Kidney (tissue), 22 donors: ENCODE results near the gene PTGS2. TPM values are rescaled to one million over a fixed set of nuclear protein-coding genes. Genes with fewer than 3 reads are reported as not detected.

Experiments used
- DNase-seq, 5 donors: peaks; one replicate each; pipeline ENCODE4 v3.0.0-alpha.2; 2013 to 2020
- FAIRE-seq: peaks from 2 replicates; lab custom pipeline; 2012; peaks lifted over from hg19 to GRCh38; lab: Jason Lieb, UNC
- H3K27ac ChIP-seq, 2 donors: one replicate each; pipeline ENCODE4 v1.7.0; 2013; ENCODE audit warnings: low read depth in 2 of 2, low read length in 2 of 2, inconsistent platforms in 1 of 2
- H3K27me3 ChIP-seq: one replicate; pipeline ENCODE4 v1.7.1; 2013; ENCODE audit warnings: low read length, inconsistent platforms; ENCODE audit not compliant: control insufficient read depth, insufficient read depth
- H3K36me3 ChIP-seq, 3 donors: one replicate each; pipeline versions ENCODE4 v1.7.0 to v1.7.1; 2013; ENCODE audit warnings: low read length in 3 of 3, control low read depth in 1 of 3, inconsistent platforms in 1 of 3; ENCODE audit not compliant: insufficient read depth in 3 of 3, control insufficient read depth in 2 of 3
- H3K4me1 ChIP-seq, 3 donors: one replicate each; pipeline versions ENCODE4 v1.7.0 to v1.7.1; 2013; ENCODE audit warnings: low read length in 3 of 3, inconsistent platforms in 1 of 3, low read depth in 1 of 3; ENCODE audit not compliant: control insufficient read depth in 2 of 3, insufficient read depth in 2 of 3
- H3K4me3 ChIP-seq, 3 donors: one replicate each; pipeline versions ENCODE4 v1.7.0 to v1.8.1; 2013; ENCODE audit warnings: low read length in 3 of 3, control low read depth in 1 of 3, inconsistent platforms in 1 of 3
- H3K9ac ChIP-seq, 3 donors: one replicate each; pipeline versions ENCODE4 v1.7.0 to v1.7.1; 2013; ENCODE audit warnings: low read length in 3 of 3, control low read depth in 1 of 3, inconsistent platforms in 1 of 3
- H3K9me3 ChIP-seq, 3 donors: one replicate each; pipeline versions ENCODE4 v1.7.0 to v1.7.1; 2013; ENCODE audit warnings: low read length in 3 of 3, control low read depth in 1 of 3, inconsistent platforms in 1 of 3; ENCODE audit not compliant: control insufficient read depth in 2 of 3, insufficient read depth in 1 of 3
- CTCF ChIP-seq: IDR thresholded peaks from 3 replicates; pipeline ENCODE4 v1.5.1; 2012; ENCODE audit warnings: mild to moderate bottlenecking, moderate library complexity, borderline replicate concordance; ENCODE audit not compliant: insufficient read depth; ENCODE audit errors: extremely low read depth
- intact Hi-C: fragments of 100-400 bp; cut with DNase I; formaldehyde crosslinking; loops from one replicate; pipeline ENCODE4 v1.11.1; 2022
- long read RNA-seq, 10 donors: library from polyadenylated mRNA in 1 of 10; unstranded in 1 of 10; transcript quantifications; one replicate each; pipeline ENCODE4 v2.0.0 and lab custom pipeline, GENCODE V29; 2021 to 2026
- polyA plus RNA-seq: library from polyadenylated mRNA; stranded (reverse); fragments of 350-450 nt; fragmentation: Illumina TruSeq; extraction: RNeasy Lipid Tissue Mini Kit (QIAGEN cat#74804); gene quantifications from one replicate; pipeline ENCODE4 v1.2.3, GENCODE V29; 2014; ENCODE audit warnings: low read depth, low replicate concordance; ENCODE audit not compliant: insufficient read depth
- total RNA-seq: library from RNA; stranded (reverse); fragmentation: NEBNext Ultra II Directional; extraction: Animal tissue kit (Norgen Biotek cat#: 25700); gene quantifications from one replicate; pipeline ENCODE4 v1.2.1, GENCODE V29; 2021
- donor health status: control.
- donor health status: control.
- donor health status: control.
- donor health status: control.
- donor health status: control.
- donor health status: DM: yes; HTN: yes; CAD: no.
- donor health status: Normal renal cell carcinoma (clear cell type).

PTGS2 gene
- total RNA-seq (2.7 TPM), polyA plus RNA-seq (1.5 TPM)
- long read RNA-seq, donor 1, full-length matches to known transcripts, result 1 of 1 reads
- long read RNA-seq, donor 1, partial matches to known transcripts, result 0 of 1 reads
- long read RNA-seq, donor 1, other reads (novel, unspliced or antisense), result 0 of 1 reads
- long read RNA-seq, donor 2, result 0 reads
- long read RNA-seq, donor 3, result 0 reads
- long read RNA-seq, donor 4, result 0 reads
- long read RNA-seq, donor 5, result 0 reads
- long read RNA-seq, donor 6, result 0 reads
- long read RNA-seq, donor 7, full-length matches to known transcripts, result 2 of 2 reads
- long read RNA-seq, donor 7, partial matches to known transcripts, result 0 of 2 reads
- long read RNA-seq, donor 7, other reads (novel, unspliced or antisense), result 0 of 2 reads
- long read RNA-seq, donor 8, result 0 reads
- long read RNA-seq, donor 9, result 0 reads
- long read RNA-seq, donor 10, result 0 reads

GRCh38 chr1:186680245-186681061 lies at the start of gene PTGS2:
Gene PTGS2 (minus strand): TSS chr1:186680423. CDS start chr1:186680290, 133 bp downstream.
- peak within 1 kb of the TSS; percentile 50 to 65 (median 61) for H3K4me3 ChIP-seq
- TF ChIP-seq CTCF, result peak; percentile 4
- H3K27me3 ChIP-seq, result no peaks in the 10 kb centered on the region
- H3K9ac ChIP-seq, result peak within 1 kb of the TSS; percentile 15 to 63 (median 45)
- no peaks in the 10 kb centered on the region for H3K9me3 ChIP-seq
- FAIRE-seq (no peak), DNase-seq (peak; percentile 74 to 91 (median 80))
- H3K4me1 ChIP-seq, result no peaks in the 10 kb centered on the region
- intact Hi-C loops, result no loop called here
- H3K36me3 ChIP-seq, result no peaks in the 10 kb centered on the region
- H3K27ac ChIP-seq, result peak within 1 kb of the TSS; percentile 75 to 83

- intact Hi-C loops, result no loop called here
- Histone ChIP-seq H3K9me3 (no peaks in the 10 kb centered on the region), H3K4me1 (no peaks in the 10 kb centered on the region), H3K27ac (no peak overlapping the region), H3K9ac (no peak overlapping the region), H3K4me3 (no peak overlapping the region), H3K27me3 (no peaks in the 10 kb centered on the region), H3K36me3 (no peaks in the 10 kb centered on the region)
- no peak for DNase-seq
- FAIRE-seq, result no peak
- peak; percentile 12 for TF ChIP-seq CTCF
Observed at GRCh38 chr1:186722711-186723309, 42.6 kb upstream of the PTGS2 start.

- H3K27ac ChIP-seq, result no peak overlapping the region
- H3K9ac ChIP-seq, result no peak overlapping the region
- intact Hi-C loops, result no loop called here
- DNase-seq (no peak), FAIRE-seq (no peak)
- TF ChIP-seq CTCF, result no peak
- no peaks in the 10 kb centered on the region for H3K27me3 ChIP-seq
- no peak overlapping the region for H3K4me3 ChIP-seq
- no peaks in the 10 kb centered on the region for H3K4me1 ChIP-seq
- H3K36me3 ChIP-seq, result no peaks in the 10 kb centered on the region
- H3K9me3 ChIP-seq, result no peaks in the 10 kb centered on the region
Observed at GRCh38 chr1:186717286-186717685, 37.1 kb upstream of the PTGS2 start.
